ENCODE data around the gene SZT2.
"Not testable (repeated sequence)": the region's sequence is repeated elsewhere in the genome, so short reads cannot be mapped to it uniquely, and the experiment has no call there.

The SZT2 gene

DNA sequence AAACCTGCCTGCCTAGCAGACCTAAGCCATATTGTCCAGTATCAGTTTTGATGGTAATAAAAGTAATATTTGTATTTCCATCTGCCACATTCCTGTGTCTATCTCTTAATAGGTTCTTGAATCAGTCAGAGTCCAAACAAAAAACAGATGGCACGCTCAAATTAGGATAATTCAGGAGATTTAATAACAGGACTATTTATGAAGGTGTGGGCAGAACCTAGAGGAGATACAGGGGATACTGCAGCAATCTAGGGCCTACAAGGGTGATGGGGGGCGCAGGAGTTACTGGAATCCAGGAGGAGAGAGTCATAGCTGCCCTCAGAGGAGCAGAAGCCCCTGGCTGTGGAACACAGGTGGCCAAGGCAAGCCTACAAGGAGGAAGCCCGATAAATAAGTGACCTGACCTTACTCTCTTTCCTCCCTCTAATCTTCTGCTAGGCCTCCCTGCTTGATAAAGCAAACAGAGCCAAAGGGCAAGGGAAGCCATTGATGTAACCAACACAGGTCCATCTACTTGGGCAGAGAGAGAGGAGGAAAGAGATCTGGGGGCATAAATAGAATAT is 75.9 kb downstream of the SZT2 start:
- Histone ChIP-seq H3K79me2 (no peaks in the 10 kb centered on the region), H3K4me2 (ENCODE audit: low read length) (no peak overlapping the region), H3K27ac (no peak overlapping the region), H3K27me3 (ENCODE audit: control insufficient read depth, insufficient read depth, low read length) (no peaks in the 10 kb centered on the region), H3K4me1 (no peaks in the 10 kb centered on the region), H3K9ac (no peak overlapping the region), H3K9me3 (ENCODE audit: control insufficient read depth, low read length) (no peaks in the 10 kb centered on the region), H3K4me3 (ENCODE audit: low read depth, low read length) (no peak overlapping the region), H3K36me3 (ENCODE audit: control insufficient read depth, insufficient read depth, low read length) (no peaks in the 10 kb centered on the region), H2AFZ (no peak overlapping the region)
- TF ChIP-seq, protein P1, sequence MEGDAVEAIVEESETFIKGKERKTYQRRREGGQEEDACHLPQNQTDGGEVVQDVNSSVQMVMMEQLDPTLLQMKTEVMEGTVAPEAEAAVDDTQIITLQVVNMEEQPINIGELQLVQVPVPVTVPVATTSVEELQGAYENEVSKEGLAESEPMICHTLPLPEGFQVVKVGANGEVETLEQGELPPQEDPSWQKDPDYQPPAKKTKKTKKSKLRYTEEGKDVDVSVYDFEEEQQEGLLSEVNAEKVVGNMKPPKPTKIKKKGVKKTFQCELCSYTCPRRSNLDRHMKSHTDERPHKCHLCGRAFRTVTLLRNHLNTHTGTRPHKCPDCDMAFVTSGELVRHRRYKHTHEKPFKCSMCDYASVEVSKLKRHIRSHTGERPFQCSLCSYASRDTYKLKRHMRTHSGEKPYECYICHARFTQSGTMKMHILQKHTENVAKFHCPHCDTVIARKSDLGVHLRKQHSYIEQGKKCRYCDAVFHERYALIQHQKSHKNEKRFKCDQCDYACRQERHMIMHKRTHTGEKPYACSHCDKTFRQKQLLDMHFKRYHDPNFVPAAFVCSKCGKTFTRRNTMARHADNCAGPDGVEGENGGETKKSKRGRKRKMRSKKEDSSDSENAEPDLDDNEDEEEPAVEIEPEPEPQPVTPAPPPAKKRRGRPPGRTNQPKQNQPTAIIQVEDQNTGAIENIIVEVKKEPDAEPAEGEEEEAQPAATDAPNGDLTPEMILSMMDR (IDR thresholded peaks at IDR 0.05): no peak

DNA sequence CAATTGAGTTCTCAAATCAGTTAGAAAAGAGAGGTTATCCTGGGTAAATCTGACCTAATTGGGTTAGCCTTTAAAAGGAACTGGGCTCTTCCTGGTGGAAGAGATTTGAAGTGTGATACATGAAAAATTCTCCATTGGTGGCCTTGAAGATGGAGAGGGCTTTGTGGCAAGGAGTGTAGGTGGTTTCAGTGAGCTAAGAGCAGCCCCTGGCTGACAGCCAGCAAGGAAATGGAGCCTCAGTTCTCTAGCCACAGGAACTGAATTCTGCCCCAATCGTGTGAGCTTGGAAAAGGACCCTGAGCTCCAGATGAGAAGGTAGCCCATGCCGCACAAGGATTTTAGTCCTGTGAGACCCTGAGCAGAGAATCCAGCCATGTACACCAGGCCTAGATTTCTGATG is 76.7 kb downstream of the SZT2 start:
- Histone ChIP-seq H3K79me2 (no peaks in the 10 kb centered on the region), H3K9me3 (ENCODE audit: control insufficient read depth, low read length) (no peaks in the 10 kb centered on the region), H3K9ac (no peak overlapping the region), H3K27ac (no peak overlapping the region), H3K4me2 (ENCODE audit: low read length) (no peak overlapping the region), H2AFZ (no peak overlapping the region), H3K27me3 (ENCODE audit: control insufficient read depth, insufficient read depth, low read length) (no peaks in the 10 kb centered on the region), H3K36me3 (ENCODE audit: control insufficient read depth, insufficient read depth, low read length) (no peaks in the 10 kb centered on the region), H3K4me3 (ENCODE audit: low read depth, low read length) (no peak overlapping the region), H3K4me1 (no peaks in the 10 kb centered on the region)
- TF ChIP-seq, protein P1 (IDR thresholded peaks at IDR 0.05): no peak

DNA sequence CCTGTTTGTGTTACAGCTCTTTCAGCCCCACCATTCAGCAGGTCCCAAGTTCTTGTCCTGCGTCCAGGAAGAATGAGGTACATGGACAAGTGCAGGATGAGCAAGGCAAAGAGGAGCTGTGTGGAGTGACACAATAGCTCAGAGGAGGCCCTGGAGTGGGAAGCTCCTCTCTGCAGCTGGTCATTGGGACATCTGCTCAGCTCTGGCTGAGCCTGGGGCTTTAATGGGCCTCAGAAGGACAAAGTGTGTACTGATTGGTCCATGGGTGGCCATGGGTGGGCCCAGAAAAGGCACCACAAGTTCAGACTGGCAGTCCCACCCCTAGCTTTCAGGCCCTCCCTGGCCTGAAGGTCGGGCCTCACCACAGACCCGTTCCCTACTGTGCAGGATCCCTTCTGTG is 78.7 kb downstream of the SZT2 start:
- H3K79me2 ChIP-seq: no peaks in the 10 kb centered on the region
- H3K4me1 ChIP-seq: no peaks in the 10 kb centered on the region
- H3K9me3 ChIP-seq (ENCODE audit: control insufficient read depth, low read length): no peaks in the 10 kb centered on the region
- no peak overlapping the region for H3K4me2 ChIP-seq (ENCODE audit: low read length)
- H3K9ac ChIP-seq: no peak overlapping the region
- H3K27me3 ChIP-seq (ENCODE audit: control insufficient read depth, insufficient read depth, low read length): no peaks in the 10 kb centered on the region
- no peak overlapping the region for H2AFZ ChIP-seq
- H3K4me3 ChIP-seq (ENCODE audit: low read depth, low read length): no peak overlapping the region
- H3K27ac ChIP-seq: no peak overlapping the region
- H3K36me3 ChIP-seq (ENCODE audit: control insufficient read depth, insufficient read depth, low read length): no peaks in the 10 kb centered on the region
- TF ChIP-seq, protein P1 (IDR thresholded peaks at IDR 0.05): no peak

DNA sequence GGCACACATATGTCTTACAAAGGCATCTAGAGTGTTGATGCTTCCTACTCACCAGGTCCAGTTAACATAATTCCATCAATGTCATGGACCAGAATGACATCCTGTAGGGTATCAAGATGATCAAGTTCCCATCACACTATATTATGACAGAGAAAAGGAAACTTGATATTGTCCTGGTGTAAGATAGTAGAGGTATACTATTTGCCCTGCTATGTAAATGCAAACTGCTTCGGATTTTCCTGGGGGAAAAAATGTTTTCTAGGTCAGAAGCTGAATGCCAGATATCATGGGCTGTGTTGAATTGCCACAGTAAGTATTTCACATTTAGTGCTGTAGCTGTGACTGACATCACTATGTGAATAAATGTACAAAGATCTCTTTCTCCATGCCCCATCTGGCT is 80.2 kb downstream of the SZT2 start:
- H3K4me1 ChIP-seq: no peaks in the 10 kb centered on the region
- no peak overlapping the region for H3K4me3 ChIP-seq (ENCODE audit: low read depth, low read length)
- TF ChIP-seq, protein P1 (IDR thresholded peaks at IDR 0.05): no peak
- H3K4me2 ChIP-seq (ENCODE audit: low read length): no peak overlapping the region
- H3K79me2 ChIP-seq: no peaks in the 10 kb centered on the region
- no peaks in the 10 kb centered on the region for H3K27me3 ChIP-seq (ENCODE audit: control insufficient read depth, insufficient read depth, low read length)
- H3K9me3 ChIP-seq (ENCODE audit: control insufficient read depth, low read length): no peaks in the 10 kb centered on the region
- no peak overlapping the region for H3K9ac ChIP-seq
- no peak overlapping the region for H2AFZ ChIP-seq
- H3K36me3 ChIP-seq (ENCODE audit: control insufficient read depth, insufficient read depth, low read length): no peaks in the 10 kb centered on the region
- H3K27ac ChIP-seq: no peak overlapping the region

- H3K4me3 ChIP-seq (ENCODE audit: low read depth, low read length): no peak overlapping the region
- no peak overlapping the region for H3K4me2 ChIP-seq (ENCODE audit: low read length)
- H3K27ac ChIP-seq: no peak overlapping the region
- no peak overlapping the region for H2AFZ ChIP-seq
- H3K4me1 ChIP-seq: no peaks in the 10 kb centered on the region
- no peaks in the 10 kb centered on the region for H3K27me3 ChIP-seq (ENCODE audit: control insufficient read depth, insufficient read depth, low read length)
- no peak overlapping the region for H3K9ac ChIP-seq
- no peaks in the 10 kb centered on the region for H3K36me3 ChIP-seq (ENCODE audit: control insufficient read depth, insufficient read depth, low read length)
- no peaks in the 10 kb centered on the region for H3K79me2 ChIP-seq
- H3K9me3 ChIP-seq (ENCODE audit: control insufficient read depth, low read length): no peaks in the 10 kb centered on the region
- TF ChIP-seq, protein P1 (IDR thresholded peaks at IDR 0.05): no peak
These were observed 82.4 kb downstream of the SZT2 start for GRCh38 chr1:43472087-43472462.

GRCh38 chr1:43472463-43473151 is 82.9 kb downstream of the SZT2 start:
- not testable (repeated sequence) for H3K36me3 ChIP-seq (ENCODE audit: control insufficient read depth, insufficient read depth, low read length); H3K9me3 ChIP-seq (ENCODE audit: control insufficient read depth, low read length); H3K9ac ChIP-seq; H3K4me1 ChIP-seq; H3K27ac ChIP-seq; H3K4me3 ChIP-seq (ENCODE audit: low read depth, low read length); H3K27me3 ChIP-seq (ENCODE audit: control insufficient read depth, insufficient read depth, low read length); H2AFZ ChIP-seq; H3K79me2 ChIP-seq; H3K4me2 ChIP-seq (ENCODE audit: low read length)
